HepG2 (cell line): ENCODE data around the gene KRTAP10-11. TPM values are rescaled to one million over a fixed set of nuclear protein-coding genes. Genes with fewer than 3 reads are reported as not detected.

Experiments
- ATAC-seq: fragments of 200-7000 bp; cut with Tn5 transposase; 3 replicates; pipeline ENCODE4 v1.9.1; 2020; ENCODE audit warnings: mild to moderate bottlenecking, moderate library complexity
- BruUV-seq: library from RNA; stranded (reverse); fragments of 400-500 nt; replicated peaks from 2 replicates; lab custom pipeline; 2021; lab: Mats Ljungman, UMichigan
- CTCF ChIA-PET: fragments of 300-600 bp; formaldehyde crosslinking; extraction: SDS; loops from one replicate; lab custom pipeline; 2021; ENCODE audit warnings: low total read pairs, inconsistent platforms, low intra/inter-chr PET ratio; lab: Yijun Ruan, JAX
- POLR2A ChIA-PET: fragments of 350-600 bp; sonication (Branson Sonifier 250); formaldehyde crosslinking; loops from one replicate; lab custom pipeline; 2020; ENCODE audit warnings: antibody characterized with exemption, inconsistent platforms; lab: Yijun Ruan, JAX
- DNase-seq: peaks from one replicate; pipeline ENCODE4 v3.0.0-alpha.2; 2015; ENCODE audit warnings: low spot score
- FAIRE-seq: peaks from 3 replicates; lab custom pipeline; 2011; peaks lifted over from hg19 to GRCh38; lab: Jason Lieb, UNC
- H2AFZ ChIP-seq: one replicate; pipeline ENCODE4 v1.6.1; 2011; ENCODE audit warnings: low read length, inconsistent platforms
- H3K27ac ChIP-seq: fragments of 300-600 bp; 3 replicates; pipeline ENCODE4 v1.8.0; 2011; ENCODE audit warnings: mixed run types, mild to moderate bottlenecking, mixed read lengths, low read length, inconsistent platforms; ENCODE audit not compliant: insufficient read depth; ENCODE audit errors: extremely low read length
- H3K27me3 ChIP-seq, 2 experiments: fragments of 200-600 bp in 1 of 2; 2 replicates in 1 of 2; 3 replicates in 1 of 2; pipeline versions ENCODE4 v1.6.0 to v1.8.0; 2011; ENCODE audit warnings: low read length in 2 of 2, mild to moderate bottlenecking in 2 of 2, moderate library complexity in 2 of 2, inconsistent platforms in 1 of 2; ENCODE audit not compliant: insufficient read depth in 2 of 2, control insufficient read depth in 1 of 2
- H3K36me3 ChIP-seq, 2 experiments: fragments of 200-600 bp in 1 of 2; replicated peaks in 1 of 2; 2 replicates in 1 of 2; 3 replicates in 1 of 2; pipeline versions ENCODE4 v1.5.1 to v1.8.0; 2011; ENCODE audit warnings: low read length in 2 of 2, inconsistent platforms in 1 of 2; ENCODE audit not compliant: insufficient read depth in 2 of 2, control insufficient read depth in 1 of 2
- H3K4me1 ChIP-seq: 2 replicates; pipeline ENCODE4 v1.5.1; 2012; ENCODE audit warnings: low read length, inconsistent platforms; ENCODE audit not compliant: insufficient read depth
- H3K4me2 ChIP-seq: 2 replicates; pipeline ENCODE4 v1.6.0; 2011; ENCODE audit warnings: low read depth, low read length, inconsistent platforms
- H3K4me3 ChIP-seq, 3 experiments: fragments of 200-600 bp in 1 of 3; sonication (generic), shearing (Covaris generic) in 1 of 3; replicated peaks in 1 of 3; 2 replicates each; pipeline ENCODE4 v1.5.1; 2011 to 2016; ENCODE audit warnings: low read length in 3 of 3, inconsistent platforms in 2 of 3, low read depth in 2 of 3, mild to moderate bottlenecking in 2 of 3, control low read depth in 1 of 3, mixed read lengths in 1 of 3; ENCODE audit not compliant: insufficient read depth in 1 of 3
- H3K79me2 ChIP-seq: one replicate; pipeline ENCODE4 v1.6.1; 2011; ENCODE audit warnings: low read length, inconsistent platforms; ENCODE audit not compliant: insufficient read depth
- H3K9ac ChIP-seq: 2 replicates; pipeline ENCODE4 v1.6.0; 2011; ENCODE audit warnings: mild to moderate bottlenecking, low read depth, low read length, inconsistent platforms; ENCODE audit not compliant: insufficient read depth
- H3K9me3 ChIP-seq: 2 replicates; pipeline ENCODE4 v1.5.1; 2012; ENCODE audit warnings: mild to moderate bottlenecking, low read length
- H4K20me1 ChIP-seq: 2 replicates; pipeline ENCODE4 v1.6.0; 2011; ENCODE audit warnings: inconsistent platforms, mild to moderate bottlenecking, low read length, moderate library complexity; ENCODE audit not compliant: insufficient read depth
- DBP ChIP-seq: sonication (generic); formaldehyde crosslinking; IDR thresholded peaks from 2 replicates; pipeline ENCODE4 v1.4.0; 2020; ENCODE audit warnings: missing genetic modification reagents; ENCODE audit errors: not compliant biosample characterization
- DMAP1 ChIP-seq: IDR thresholded peaks from 2 replicates; pipeline ENCODE4 v1.6.1; 2016
- HMG20A ChIP-seq: IDR thresholded peaks from 2 replicates; pipeline ENCODE4 v1.6.1; 2016; ENCODE audit warnings: borderline replicate concordance
- SOX6 ChIP-seq, 2 experiments: fragments of 450-650 bp in 1 of 2; sonication (generic) in 1 of 2; formaldehyde crosslinking in 1 of 2; IDR thresholded peaks; 2 replicates each; pipeline versions ENCODE4 v1.4.0 to v1.6.1; 2017 to 2020; ENCODE audit warnings: antibody characterized with exemption in 1 of 2, mild to moderate bottlenecking in 1 of 2, missing genetic modification reagents in 1 of 2
- THYN1 ChIP-seq: sonication (generic); formaldehyde crosslinking; IDR thresholded peaks from 2 replicates; pipeline ENCODE4 v1.8.1; 2023; ENCODE audit warnings: low read depth, mild to moderate bottlenecking, moderate library complexity, missing genetic modification reagents, borderline replicate concordance
- ZFP1 ChIP-seq: IDR thresholded peaks from 2 replicates; pipeline ENCODE4 v1.6.1; 2016
- ZNF3 ChIP-seq: IDR thresholded peaks from 2 replicates; pipeline ENCODE4 v1.7.0; 2017; ENCODE audit warnings: inconsistent platforms
- ZNF550 ChIP-seq: sonication (generic); formaldehyde crosslinking; IDR thresholded peaks from 2 replicates; pipeline ENCODE4 v1.4.0; 2020; ENCODE audit warnings: mild to moderate bottlenecking, missing genetic modification reagents, borderline replicate concordance
- ZNF557 ChIP-seq: sonication (generic); formaldehyde crosslinking; IDR thresholded peaks from 2 replicates; pipeline ENCODE4 v1.4.0; 2020; ENCODE audit warnings: missing genetic modification reagents
- ZNF878 ChIP-seq: sonication (generic); formaldehyde crosslinking; IDR thresholded peaks from 2 replicates; pipeline ENCODE4 v1.8.1; 2023; ENCODE audit warnings: mild to moderate bottlenecking, missing genetic modification reagents, moderate library complexity
- WGBS: methylation state at CpG from one replicate; pipeline ENCODE4 v1.1.6; 2017; ENCODE audit warnings: low lambda C conversion rate; 5-methylcytosine and 5-hydroxymethylcytosine counted together
- in situ Hi-C: cut with HindIII; loops from 2 replicates; pipeline ENCODE4 v1.10.0; 2017; ENCODE audit warnings: low pct_unique_long_range_greater_than_20kb; ENCODE audit not compliant: extremely low pct_ligation_motif_present
- intact Hi-C: fragments of 100-400 bp; cut with micrococcal nuclease; formaldehyde crosslinking; loops from one replicate; pipeline ENCODE4 v1.10.0; 2022; ENCODE audit not compliant: unreplicated experiment
- polyA plus RNA-seq, 8 experiments: library from polyadenylated mRNA; depleted of rRNA in 3 of 8; stranded (reverse) in 7 of 8; unstranded in 1 of 8; fragments of >200 nt; fragmentation: Illumina TruSeq in 4 of 8; extraction: Trizol in 4 of 8; gene quantifications; 2 replicates each; pipeline versions ENCODE4 v1.2.1 to v1.2.3, GENCODE V29; 2011 to 2016; ENCODE audit warnings: low read depth in 4 of 8, missing spikeins in 1 of 8, mixed read lengths in 1 of 8; ENCODE audit not compliant: insufficient read depth in 1 of 8
- total RNA-seq, 5 experiments: library from RNA; depleted of rRNA; stranded (reverse); fragments of >200 nt; fragmentation: Illumina TruSeq; extraction: Trizol; gene quantifications; 2 replicates each; pipeline ENCODE4 v1.2.3, GENCODE V29; 2016; ENCODE audit warnings: low read depth in 1 of 5
- TF ChIP-seq, protein P1 (sequence below): sonication (generic); formaldehyde crosslinking; IDR thresholded peaks from 2 replicates; pipeline ENCODE4 v1.4.0; 2020; ENCODE audit warnings: missing genetic modification reagents, borderline replicate concordance

Gene KRTAP10-11
- total and polyA plus RNA-seq, 2 of the 13 experiments (the other 11 are each of a cell fraction or from before 2014, with no cell fraction given): not detected

- in situ Hi-C loops: no loop called here
Measured at GRCh38 chr21:44643741-44644310, 2.4 kb upstream of the KRTAP10-11 start.

GRCh38 chr21:44644878-44645277, 1.3 kb upstream of the KRTAP10-11 start:
- Histone ChIP-seq H3K36me3 (no peaks in the 10 kb centered on the region), H3K79me2 (no peaks in the 10 kb centered on the region), H3K27me3 (peaks cover 3 to 22% of the 10 kb centered on the region in 2 experiments; a peak in 4 of 5 replicates), H3K9ac (no peak overlapping the region), H3K9me3 (peaks cover 22% of the 10 kb centered on the region), H3K4me3 (no peak overlapping the region), H4K20me1 (no peaks in the 10 kb centered on the region), H3K27ac (no peak overlapping the region), H3K4me1 (no peaks in the 10 kb centered on the region), H2AFZ (no peak overlapping the region), H3K4me2 (no peak overlapping the region)
- BruUV-seq: no TSS peak
- DNase-seq (no peak), ATAC-seq (no peak), FAIRE-seq (no peak)
- intact Hi-C loops (no loop called here), in situ Hi-C loops (no loop called here)
- POLR2A ChIA-PET: no interaction called here
- peak; percentile 99 for TF ChIP-seq ZFP1
- TF ChIP-seq DBP (CRISPR knock-in tag): no peak
- CTCF ChIA-PET: no interaction called here
- 39% methylated on average over 2 of the region's 2 CpGs for WGBS

More at GRCh38 chr21:44643741-44644310, 2.4 kb upstream of the KRTAP10-11 start:
- peaks cover 22% of the 10 kb centered on the region for H3K9me3 ChIP-seq
- no peaks in the 10 kb centered on the region for H3K36me3 ChIP-seq
- DNase-seq (no peak), FAIRE-seq (no peak), ATAC-seq (no peak)
- H4K20me1 ChIP-seq: no peaks in the 10 kb centered on the region
- 33% methylated on average over 14 of the region's 14 CpGs for WGBS
- H3K4me1 ChIP-seq: no peaks in the 10 kb centered on the region
- intact Hi-C loops: no loop called here
- H3K9ac ChIP-seq: no peak overlapping the region
- no peak overlapping the region for H2AFZ ChIP-seq
- POLR2A ChIA-PET: no interaction called here
- no peak overlapping the region for H3K27ac ChIP-seq
- no TSS peak for BruUV-seq
- H3K4me2 ChIP-seq: no peak overlapping the region
- CTCF ChIA-PET: no interaction called here
- H3K27me3 ChIP-seq: peaks cover 3 to 19% of the 10 kb centered on the region in 2 experiments; a peak in 4 of 5 replicates
- no peak overlapping the region for H3K4me3 ChIP-seq
- no peaks in the 10 kb centered on the region for H3K79me2 ChIP-seq
- TF ChIP-seq ZNF878 (CRISPR knock-in tag) (no peak), HMG20A (CRISPR knock-in tag) (no peak), ZNF3 (CRISPR knock-in tag) (no peak), ZNF557 (CRISPR knock-in tag) (no peak), THYN1 (CRISPR knock-in tag) (no peak), ZNF550 (CRISPR knock-in tag) (no peak), DMAP1 (CRISPR knock-in tag) (no peak), SOX6 (IDR thresholded peaks at IDR 0.05) (no peak), SOX6 (CRISPR knock-in tag; IDR thresholded peaks at IDR 0.05) (no peak)
- TF ChIP-seq, protein P1, sequence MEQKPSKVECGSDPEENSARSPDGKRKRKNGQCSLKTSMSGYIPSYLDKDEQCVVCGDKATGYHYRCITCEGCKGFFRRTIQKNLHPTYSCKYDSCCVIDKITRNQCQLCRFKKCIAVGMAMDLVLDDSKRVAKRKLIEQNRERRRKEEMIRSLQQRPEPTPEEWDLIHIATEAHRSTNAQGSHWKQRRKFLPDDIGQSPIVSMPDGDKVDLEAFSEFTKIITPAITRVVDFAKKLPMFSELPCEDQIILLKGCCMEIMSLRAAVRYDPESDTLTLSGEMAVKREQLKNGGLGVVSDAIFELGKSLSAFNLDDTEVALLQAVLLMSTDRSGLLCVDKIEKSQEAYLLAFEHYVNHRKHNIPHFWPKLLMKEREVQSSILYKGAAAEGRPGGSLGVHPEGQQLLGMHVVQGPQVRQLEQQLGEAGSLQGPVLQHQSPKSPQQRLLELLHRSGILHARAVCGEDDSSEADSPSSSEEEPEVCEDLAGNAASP (CRISPR knock-in tag): no peak
